ENCODE measurements around the gene PLAU. TPM values are rescaled to one million over a fixed set of nuclear protein-coding genes. Genes with fewer than 3 reads are reported as not detected.
"Not testable (repeated sequence)": the region's sequence is repeated elsewhere in the genome, so short reads cannot be mapped to it uniquely, and the experiment has no call there.

The PLAU gene
- total RNA-seq, 2 donors from 2014 or later = 3.5 to 7.1 TPM

GRCh38 chr10:73937333-73938043 is 26.6 kb downstream of the PLAU start:
- DNase-seq = no peak
- ATAC-seq = no peak
- intact Hi-C loops (cut with DNase I, micrococcal nuclease) = no loop called here

- DNase-seq = peak; percentile 69 to 90
- peak; percentile 98 for ATAC-seq
- intact Hi-C loops (cut with DNase I, micrococcal nuclease) = loop anchor here (5.0 kb wide), 1 partner anchor 53 kb away; no protein-coding TSS in a partner anchor
These were observed 29.8 kb downstream of the PLAU start for GRCh38 chr10:73940634-73941221.

- no peak for ATAC-seq
- no peak for DNase-seq
- intact Hi-C loops (cut with DNase I, micrococcal nuclease) = loop anchor here (5.0 kb wide), 1 partner anchor 54 kb away; no protein-coding TSS in a partner anchor
These were observed 30.4 kb downstream of the PLAU start for GRCh38 chr10:73941300-73941699.

GRCh38 chr10:73944356-73945100 is 33.6 kb downstream of the PLAU start:
- DNase-seq (no peak), ATAC-seq (no peak)
- intact Hi-C loops (cut with DNase I, micrococcal nuclease) = loop anchor here (5.0 kb wide), 1 partner anchor 57 kb away; no protein-coding TSS in a partner anchor

GRCh38 chr10:73946253-73947145 is 35.6 kb downstream of the PLAU start:
- DNase-seq (no peak), ATAC-seq (no peak)
- intact Hi-C loops (cut with DNase I, micrococcal nuclease) = no loop called here

- intact Hi-C loops (cut with DNase I, micrococcal nuclease) = no loop called here
- ATAC-seq (no peak), DNase-seq (no peak)
These were observed 38.2 kb downstream of the PLAU start for GRCh38 chr10:73948947-73949633.

- DNase-seq (no peak), ATAC-seq (no peak)
- intact Hi-C loops (cut with DNase I, micrococcal nuclease) = no loop called here
These were observed 39.4 kb downstream of the PLAU start for GRCh38 chr10:73950155-73950948.

GRCh38 chr10:73953665-73954064 is 42.7 kb downstream of the PLAU start:
- intact Hi-C loops (cut with DNase I, micrococcal nuclease) = no loop called here
- no peak for DNase-seq
- ATAC-seq = no peak

- no peak for ATAC-seq
- no peak for DNase-seq
- intact Hi-C loops (cut with DNase I, micrococcal nuclease) = no loop called here
These were observed 43.8 kb downstream of the PLAU start for GRCh38 chr10:73954737-73955136.

- DNase-seq (no peak), ATAC-seq (no peak)
- intact Hi-C loops (cut with DNase I, micrococcal nuclease) = no loop called here
These were observed 44.8 kb downstream of the PLAU start for GRCh38 chr10:73955719-73956118.

- DNase-seq (peak in 1 of 2 donors; percentile 21), ATAC-seq (peak; percentile 77)
- intact Hi-C loops (cut with DNase I, micrococcal nuclease) = no loop called here
These were observed 45.8 kb downstream of the PLAU start for GRCh38 chr10:73956476-73957359.

- ATAC-seq = no peak
- no peak for DNase-seq
- intact Hi-C loops (cut with DNase I, micrococcal nuclease) = no loop called here
These were observed 48.7 kb downstream of the PLAU start for GRCh38 chr10:73959484-73960243.

- DNase-seq = no peak
- intact Hi-C loops (cut with DNase I, micrococcal nuclease) = no loop called here
- no peak for ATAC-seq
These were observed 51.5 kb downstream of the PLAU start for GRCh38 chr10:73962386-73962785.

GRCh38 chr10:73963533-73963932 is 52.6 kb downstream of the PLAU start:
- ATAC-seq; DNase-seq; intact Hi-C loops (cut with DNase I, micrococcal nuclease): not testable (repeated sequence)

- DNase-seq (no peak), ATAC-seq (no peak)
- intact Hi-C loops (cut with DNase I, micrococcal nuclease) = no loop called here
These were observed 53.8 kb downstream of the PLAU start for GRCh38 chr10:73964743-73965142.
